Skeletal muscle tissue (tissue), 4 donors: Measurements from ENCODE around the gene RAD51. TPM values are rescaled to one million over a fixed set of nuclear protein-coding genes. Genes with fewer than 3 reads are reported as not detected.

ENCODE experiments used
- H3K27ac ChIP-seq: one replicate; pipeline ENCODE4 v1.7.0; 2013; ENCODE audit warnings: mild to moderate bottlenecking, low read depth, low read length, inconsistent platforms
- H3K27me3 ChIP-seq, 3 donors: one replicate each; pipeline ENCODE4 v1.7.0; 2013; ENCODE audit warnings: low read length in 3 of 3; ENCODE audit not compliant: control insufficient read depth in 3 of 3, insufficient read depth in 3 of 3
- H3K36me3 ChIP-seq, 3 donors: one replicate each; pipeline ENCODE4 v1.7.0; 2013; ENCODE audit warnings: low read length in 3 of 3; ENCODE audit not compliant: control insufficient read depth in 3 of 3, insufficient read depth in 3 of 3
- H3K4me1 ChIP-seq, 3 donors: one replicate each; pipeline ENCODE4 v1.7.0; 2013; ENCODE audit warnings: low read length in 3 of 3, mild to moderate bottlenecking in 3 of 3; ENCODE audit not compliant: control insufficient read depth in 3 of 3, insufficient read depth in 3 of 3
- H3K4me3 ChIP-seq, 3 donors: one replicate each; pipeline ENCODE4 v1.7.0; 2013; ENCODE audit warnings: low read length in 3 of 3
- H3K9ac ChIP-seq, 3 donors: one replicate each; pipeline ENCODE4 v1.7.0; 2013; ENCODE audit warnings: low read length in 3 of 3, mild to moderate bottlenecking in 3 of 3, moderate library complexity in 2 of 3, low read depth in 1 of 3
- H3K9me3 ChIP-seq, 3 donors: one replicate each; pipeline ENCODE4 v1.7.0; 2013; ENCODE audit warnings: low read length in 3 of 3; ENCODE audit not compliant: control insufficient read depth in 3 of 3
- total RNA-seq: library from RNA; depleted of rRNA; stranded (reverse); fragments of >200 nt; gene quantifications from one replicate; pipeline ENCODE4 v1.2.3, GENCODE V29; 2014
- donor health status: Osteomylitis.

The RAD51 gene
- total RNA-seq, 1 donor from 2014 or later: 1.6 TPM

GRCh38 chr15:40685376-40685775 lies 9.6 kb upstream of the RAD51 start:
- no peak overlapping the region for H3K27ac ChIP-seq
- no peaks in the 10 kb centered on the region for H3K27me3 ChIP-seq
- H3K36me3 ChIP-seq: no peaks in the 10 kb centered on the region
- H3K4me1 ChIP-seq: peaks cover 0 to 4% (median 4%) of the 10 kb centered on the region in 3 donors
- no peaks in the 10 kb centered on the region for H3K9me3 ChIP-seq
- no peak overlapping the region for H3K4me3 ChIP-seq
- H3K9ac ChIP-seq: no peak overlapping the region

DNA sequence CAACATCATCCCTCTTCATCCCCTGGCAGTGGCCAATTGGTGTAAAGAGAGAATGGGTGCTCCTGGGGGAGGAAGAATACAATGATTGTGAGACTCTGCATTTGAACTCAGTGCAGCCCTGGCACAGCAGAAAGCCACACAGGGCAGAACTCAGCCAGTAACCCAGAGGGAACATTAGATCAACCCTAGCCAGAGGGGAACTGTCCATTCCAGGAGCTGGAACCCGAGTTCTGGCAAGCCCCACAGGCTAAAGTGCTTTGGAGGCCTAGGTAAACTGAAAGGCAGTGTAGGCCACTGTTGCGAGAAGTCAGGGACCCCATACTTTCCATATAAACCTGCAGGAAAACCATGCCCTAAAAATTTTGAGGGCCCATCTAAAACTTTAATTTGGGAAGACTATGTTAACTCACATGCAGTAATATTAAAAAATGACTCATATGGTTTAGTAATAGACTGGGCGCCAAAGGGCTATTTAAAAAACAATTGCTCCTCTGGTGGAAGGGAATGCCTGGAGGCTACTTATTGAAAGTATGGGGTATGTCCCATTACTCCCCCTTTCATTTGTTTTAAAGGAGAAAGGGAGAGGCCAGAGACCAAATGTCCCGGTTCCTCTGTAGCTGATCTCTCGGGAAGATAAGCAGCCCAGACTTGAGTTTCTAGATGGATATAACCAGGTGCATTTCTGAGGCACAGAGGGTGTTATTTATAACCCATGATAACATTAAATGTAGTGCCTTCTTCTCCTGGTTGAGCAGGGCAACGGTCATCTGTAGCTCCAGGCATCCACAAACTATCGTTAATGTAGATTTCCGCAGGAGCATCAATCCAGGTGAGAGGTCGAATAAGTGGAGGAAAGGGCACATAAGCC lies 5.8 kb upstream of the RAD51 start:
- H3K9ac ChIP-seq: no peak overlapping the region
- peaks cover 3 to 7% (median 5%) of the 10 kb centered on the region in 3 donors for H3K36me3 ChIP-seq
- H3K27ac ChIP-seq: peak overlapping the region; percentile 69

DNA sequence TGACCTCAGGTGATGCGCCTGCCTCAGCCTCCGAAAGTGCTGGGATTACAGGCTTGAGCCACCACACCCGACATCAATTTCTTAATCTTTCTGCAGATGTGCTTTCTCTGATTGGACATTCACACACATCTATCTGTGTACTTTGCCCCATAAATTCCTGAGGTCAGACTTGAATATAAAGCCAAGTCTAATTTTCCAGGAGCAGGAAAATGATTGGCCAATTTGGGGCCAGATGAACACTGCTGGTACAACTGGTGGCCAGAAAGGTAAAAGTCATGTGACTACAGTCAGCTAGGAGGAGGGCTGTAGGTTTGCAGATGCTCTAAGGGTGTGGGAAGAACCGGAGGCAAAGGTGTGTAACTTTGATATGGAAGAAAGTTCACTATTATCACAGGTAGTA lies 3.2 kb upstream of the RAD51 start:
- peaks cover 3 to 7% (median 5%) of the 10 kb centered on the region in 3 donors for H3K36me3 ChIP-seq
- peaks cover 14 to 26% (median 21%) of the 10 kb centered on the region in 3 donors for H3K4me1 ChIP-seq
- H3K27me3 ChIP-seq: no peaks in the 10 kb centered on the region
- no peak overlapping the region for H3K9ac ChIP-seq
- no peak overlapping the region for H3K4me3 ChIP-seq
- H3K9me3 ChIP-seq: no peaks in the 10 kb centered on the region
- H3K27ac ChIP-seq: no peak overlapping the region

More for the DNA sequence above, 5.8 kb upstream of the RAD51 start:
- no peak overlapping the region for H3K4me3 ChIP-seq
- H3K4me1 ChIP-seq: peaks cover 5 to 13% (median 12%) of the 10 kb centered on the region in 3 donors
- no peaks in the 10 kb centered on the region for H3K27me3 ChIP-seq
- no peaks in the 10 kb centered on the region for H3K9me3 ChIP-seq

GRCh38 chr15:40693904-40694687 lies 878 bp upstream of the RAD51 start:
- H3K9me3 ChIP-seq: no peaks in the 10 kb centered on the region
- H3K4me3 ChIP-seq: peak overlapping the region; percentile 94 to 99 (median 98)
- no peaks in the 10 kb centered on the region for H3K27me3 ChIP-seq
- H3K36me3 ChIP-seq: peaks cover 3 to 7% (median 5%) of the 10 kb centered on the region in 3 donors
- H3K4me1 ChIP-seq: peaks cover 14 to 21% (median 18%) of the 10 kb centered on the region in 3 donors
- H3K27ac ChIP-seq: peak overlapping the region; percentile 98
- H3K9ac ChIP-seq: peak overlapping the region; percentile 99 to 100 (median 99)

- Histone ChIP-seq H3K36me3 (peaks cover 3 to 7% (median 5%) of the 10 kb centered on the region in 3 donors), H3K9ac (peak overlapping the region in 2 of 3 donors; percentile 99 to 100), H3K4me3 (peak overlapping the region; percentile 94 to 99 (median 98)), H3K27me3 (no peaks in the 10 kb centered on the region), H3K4me1 (peaks cover 14 to 21% (median 17%) of the 10 kb centered on the region in 3 donors), H3K9me3 (no peaks in the 10 kb centered on the region), H3K27ac (peak overlapping the region; percentile 98)
Observed at GRCh38 chr15:40695469-40695890, 506 bp downstream of the RAD51 start.

DNA sequence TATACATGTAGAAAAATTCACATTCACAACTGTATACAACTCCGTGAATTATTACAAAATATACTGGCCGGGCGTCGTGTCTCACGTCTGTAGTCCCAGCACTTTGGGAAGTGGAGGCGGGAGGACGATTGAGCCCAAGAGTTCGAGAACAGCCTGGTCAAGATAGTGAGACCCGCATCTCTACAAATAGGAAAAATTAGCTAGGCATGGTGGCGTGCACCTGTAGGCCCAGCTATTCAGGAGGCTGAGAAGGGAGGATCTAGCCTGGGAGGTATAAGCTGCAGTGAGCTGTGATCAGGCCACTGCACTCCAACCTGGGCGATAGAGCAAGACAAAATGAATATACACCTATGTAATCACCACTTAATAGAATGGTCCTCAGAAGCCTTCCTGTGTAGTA lies 1.3 kb downstream of the RAD51 start:
- H3K9ac ChIP-seq: no peak overlapping the region
- peaks cover 3 to 7% (median 5%) of the 10 kb centered on the region in 3 donors for H3K36me3 ChIP-seq
- H3K27ac ChIP-seq: no peak overlapping the region
- H3K4me3 ChIP-seq: no peak overlapping the region
- H3K27me3 ChIP-seq: no peaks in the 10 kb centered on the region
- H3K4me1 ChIP-seq: peaks cover 14 to 21% (median 17%) of the 10 kb centered on the region in 3 donors
- no peaks in the 10 kb centered on the region for H3K9me3 ChIP-seq

GRCh38 chr15:40697916-40698315 lies 2.9 kb downstream of the RAD51 start:
- no peaks in the 10 kb centered on the region for H3K36me3 ChIP-seq
- H3K9me3 ChIP-seq: no peaks in the 10 kb centered on the region
- no peak overlapping the region for H3K9ac ChIP-seq
- H3K4me1 ChIP-seq: peaks cover 14 to 21% (median 17%) of the 10 kb centered on the region in 3 donors
- no peak overlapping the region for H3K27ac ChIP-seq
- H3K27me3 ChIP-seq: no peaks in the 10 kb centered on the region
- H3K4me3 ChIP-seq: no peak overlapping the region

- no peaks in the 10 kb centered on the region for H3K27me3 ChIP-seq
- no peak overlapping the region for H3K27ac ChIP-seq
- no peaks in the 10 kb centered on the region for H3K36me3 ChIP-seq
- H3K4me3 ChIP-seq: no peak overlapping the region
- H3K9ac ChIP-seq: no peak overlapping the region
- H3K9me3 ChIP-seq: no peaks in the 10 kb centered on the region
- H3K4me1 ChIP-seq: no peaks in the 10 kb centered on the region
Observed at GRCh38 chr15:40702077-40702476, 7.1 kb downstream of the RAD51 start.

GRCh38 chr15:40706121-40706520 lies 11.1 kb downstream of the RAD51 start:
- Histone ChIP-seq H3K9ac (no peak overlapping the region), H3K4me1 (no peaks in the 10 kb centered on the region), H3K4me3 (no peak overlapping the region), H3K27ac (no peak overlapping the region), H3K9me3 (no peaks in the 10 kb centered on the region), H3K36me3 (no peaks in the 10 kb centered on the region), H3K27me3 (no peaks in the 10 kb centered on the region)

DNA sequence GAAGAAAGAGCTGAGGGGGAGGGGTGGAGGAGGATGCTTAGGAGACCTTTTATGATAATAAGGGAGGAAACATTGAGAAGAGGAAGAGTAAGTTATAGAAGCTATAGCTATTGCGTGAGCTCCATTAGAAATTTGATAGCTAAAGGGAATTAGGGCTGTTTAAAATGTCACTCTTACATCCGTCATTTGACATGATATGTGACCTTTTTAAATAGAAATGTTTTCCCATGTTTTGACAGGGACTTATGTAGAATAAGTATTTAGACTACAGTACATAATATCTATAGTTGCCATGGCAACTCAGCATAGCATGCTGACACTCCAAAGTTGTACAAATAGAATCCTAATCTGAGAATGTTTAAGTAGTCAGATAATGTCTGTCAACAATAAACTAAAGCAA lies 19.2 kb downstream of the RAD51 start:
- Histone ChIP-seq H3K27ac (no peak overlapping the region), H3K9ac (no peak overlapping the region), H3K4me3 (no peak overlapping the region), H3K36me3 (no peaks in the 10 kb centered on the region), H3K9me3 (no peaks in the 10 kb centered on the region), H3K4me1 (no peaks in the 10 kb centered on the region), H3K27me3 (no peaks in the 10 kb centered on the region)
